H9 (cell line): ENCODE results near the gene FOXL1. TPM values are rescaled to one million over a fixed set of nuclear protein-coding genes. Genes with fewer than 3 reads are reported as not detected.

ENCODE experiments used
- DNase-seq: peaks from one replicate; pipeline ENCODE4 v3.0.0-alpha.2; 2017
- H2AFZ ChIP-seq: one replicate; pipeline ENCODE4 v1.6.1; 2013; ENCODE audit warnings: mild to moderate bottlenecking, low read length, control low read depth, moderate library complexity
- H2AK5ac ChIP-seq: 2 replicates; pipeline ENCODE4 v1.6.1; 2013; ENCODE audit warnings: low read length, control low read depth, mixed read lengths; ENCODE audit not compliant: insufficient read length
- H2BK120ac ChIP-seq: one replicate; pipeline ENCODE4 v1.6.1; 2013; ENCODE audit warnings: low read depth, mild to moderate bottlenecking, low read length, control low read depth, inconsistent platforms; ENCODE audit not compliant: poor library complexity, severe bottlenecking
- H2BK12ac ChIP-seq: 2 replicates; pipeline ENCODE4 v1.6.1; 2013; ENCODE audit warnings: low read length, control low read depth, mixed read lengths, low read depth; ENCODE audit not compliant: insufficient read length
- H2BK15ac ChIP-seq: 2 replicates; pipeline ENCODE4 v1.6.1; 2013; ENCODE audit warnings: low read depth, low read length, control low read depth
- H2BK20ac ChIP-seq: one replicate; pipeline ENCODE4 v1.6.1; 2013; ENCODE audit warnings: low read depth, mild to moderate bottlenecking, low read length, control low read depth, inconsistent platforms; ENCODE audit not compliant: poor library complexity, severe bottlenecking
- H2BK5ac ChIP-seq: 2 replicates; pipeline ENCODE4 v1.6.1; 2013; ENCODE audit warnings: low read length, control low read depth, mixed read lengths; ENCODE audit not compliant: insufficient read length
- H3K14ac ChIP-seq: 2 replicates; pipeline ENCODE4 v1.6.1; 2013; ENCODE audit warnings: low read length, control low read depth; ENCODE audit not compliant: insufficient read depth
- H3K18ac ChIP-seq: 2 replicates; pipeline ENCODE4 v1.6.1; 2013; ENCODE audit warnings: low read depth, mild to moderate bottlenecking, mixed read lengths, low read length, control low read depth; ENCODE audit not compliant: insufficient read length
- H3K23ac ChIP-seq: 2 replicates; pipeline ENCODE4 v1.6.1; 2013; ENCODE audit warnings: low read length, control low read depth, mixed read lengths, low read depth; ENCODE audit not compliant: insufficient read length
- H3K23me2 ChIP-seq: 2 replicates; pipeline ENCODE4 v1.6.1; 2013; ENCODE audit warnings: low read depth, mild to moderate bottlenecking, mixed read lengths, low read length, control low read depth; ENCODE audit not compliant: insufficient read length, poor library complexity, severe bottlenecking
- H3K27ac ChIP-seq: 2 replicates; pipeline ENCODE4 v1.5.1; 2013; ENCODE audit warnings: low read length, control low read depth, mixed read lengths, low read depth; ENCODE audit not compliant: insufficient read length
- H3K27me3 ChIP-seq: 2 replicates; pipeline ENCODE4 v1.6.1; 2013; ENCODE audit warnings: low read length, control low read depth, inconsistent platforms; ENCODE audit not compliant: insufficient read depth
- H3K4ac ChIP-seq: 2 replicates; pipeline ENCODE4 v1.6.1; 2013; ENCODE audit warnings: low read depth, mild to moderate bottlenecking, control low read depth, inconsistent platforms, low read length, moderate library complexity
- H3K4me1 ChIP-seq: 2 replicates; pipeline ENCODE4 v1.6.1; 2013; ENCODE audit warnings: low read length, control low read depth, inconsistent platforms; ENCODE audit not compliant: insufficient read depth
- H3K4me2 ChIP-seq: 2 replicates; pipeline ENCODE4 v1.6.1; 2013; ENCODE audit warnings: low read length, control low read depth, mixed read lengths; ENCODE audit not compliant: insufficient read length, insufficient read depth
- H3K56ac ChIP-seq: 2 replicates; pipeline ENCODE4 v1.6.1; 2013; ENCODE audit warnings: low read depth, mild to moderate bottlenecking, mixed read lengths, low read length, control low read depth; ENCODE audit not compliant: insufficient read length
- H3K79me1 ChIP-seq: 2 replicates; pipeline ENCODE4 v1.6.1; 2013; ENCODE audit warnings: low read depth, mild to moderate bottlenecking, moderate library complexity, low read length, control low read depth, inconsistent platforms; ENCODE audit not compliant: insufficient read depth, poor library complexity, severe bottlenecking
- H3K79me2 ChIP-seq: 2 replicates; pipeline ENCODE4 v1.6.1; 2013; ENCODE audit warnings: low read length, control low read depth, inconsistent platforms; ENCODE audit not compliant: insufficient read depth
- H3K9ac ChIP-seq: 2 replicates; pipeline ENCODE4 v1.6.1; 2013; ENCODE audit warnings: low read length, control low read depth, mixed read lengths; ENCODE audit not compliant: insufficient read length; ENCODE audit errors: extremely low read depth
- H3K9me3 ChIP-seq: one replicate; pipeline ENCODE4 v1.6.1; 2013; ENCODE audit warnings: low read depth, low read length, inconsistent platforms; ENCODE audit not compliant: control insufficient read depth
- H3T11ph ChIP-seq: one replicate; pipeline ENCODE4 v1.6.1; 2013; ENCODE audit warnings: mild to moderate bottlenecking, low read length, control low read depth, inconsistent platforms
- H4K20me1 ChIP-seq: one replicate; pipeline ENCODE4 v1.6.1; 2013; ENCODE audit not compliant: control insufficient read depth, insufficient read length, insufficient read depth
- H4K5ac ChIP-seq: 2 replicates; pipeline ENCODE4 v1.6.1; 2013; ENCODE audit warnings: low read depth, mild to moderate bottlenecking, mixed read lengths, low read length, control low read depth; ENCODE audit not compliant: insufficient read length
- H4K8ac ChIP-seq: replicated peaks from 2 replicates; pipeline ENCODE4 v1.6.1; 2013; ENCODE audit warnings: low read length, control low read depth, mixed read lengths, low read depth; ENCODE audit not compliant: insufficient read length
- H4K91ac ChIP-seq: 2 replicates; pipeline ENCODE4 v1.6.1; 2013; ENCODE audit warnings: low read depth, mild to moderate bottlenecking, moderate library complexity, mixed read lengths, low read length, control low read depth; ENCODE audit not compliant: insufficient read length
- H3K27ac Mint-ChIP-seq, 3 experiments: 2 replicates in 2 of 3; 3 replicates in 1 of 3; pipeline ENCODE4 v1.8.0; 2020 to 2021; ENCODE audit warnings: mixed read lengths in 3 of 3, mild to moderate bottlenecking in 1 of 3, moderate library complexity in 1 of 3
- H3K27me3 Mint-ChIP-seq: 2 replicates; pipeline ENCODE4 v1.8.0; 2021; ENCODE audit warnings: low read depth, mild to moderate bottlenecking, moderate library complexity, mixed read lengths
- H3K36me3 Mint-ChIP-seq, 3 experiments: 2 replicates in 2 of 3; 3 replicates in 1 of 3; pipeline ENCODE4 v1.8.0; 2020 to 2021; ENCODE audit warnings: low read depth in 3 of 3, mixed read lengths in 3 of 3; ENCODE audit not compliant: insufficient read depth in 1 of 3
- H3K4me1 Mint-ChIP-seq, 2 experiments: 2 replicates each; pipeline ENCODE4 v1.8.0; 2020; ENCODE audit warnings: mixed read lengths in 2 of 2
- H3K4me3 Mint-ChIP-seq, 2 experiments: 2 replicates in 1 of 2; 3 replicates in 1 of 2; pipeline ENCODE4 v1.8.0; 2020 to 2021; ENCODE audit warnings: mild to moderate bottlenecking in 2 of 2, mixed read lengths in 2 of 2, moderate library complexity in 1 of 2
- H3K9me3 Mint-ChIP-seq, 2 experiments: 2 replicates in 1 of 2; 3 replicates in 1 of 2; pipeline ENCODE4 v1.8.0; 2020; ENCODE audit warnings: mild to moderate bottlenecking in 2 of 2, mixed read lengths in 2 of 2, moderate library complexity in 1 of 2
- WGBS: extraction: QIAGEN DNeasy Blood & Tissue Kit; methylation state at CpG from one replicate; pipeline ENCODE4 v1.1.7; 2013; ENCODE audit warnings: missing lambda C conversion rate, low lambda C conversion rate, mixed read lengths; ENCODE audit not compliant: insufficient read length; ENCODE audit errors: extremely low coverage; 5-methylcytosine and 5-hydroxymethylcytosine counted together
- total RNA-seq: library from RNA; stranded (reverse); gene quantifications from 2 replicates; pipeline ENCODE4 v1.2.1, GENCODE V29; 2021
- TF ChIP-seq, protein P1 (sequence below): fragments of 200-600 bp; sonication (generic); conservative IDR thresholded peaks from 3 replicates; pipeline ENCODE4 v1.8.0; 2021; ENCODE audit warnings: antibody characterized with exemption, mild to moderate bottlenecking

The FOXL1 gene
- total RNA-seq, 1 experiment from 2014 or later = 0.09 TPM

DNA sequence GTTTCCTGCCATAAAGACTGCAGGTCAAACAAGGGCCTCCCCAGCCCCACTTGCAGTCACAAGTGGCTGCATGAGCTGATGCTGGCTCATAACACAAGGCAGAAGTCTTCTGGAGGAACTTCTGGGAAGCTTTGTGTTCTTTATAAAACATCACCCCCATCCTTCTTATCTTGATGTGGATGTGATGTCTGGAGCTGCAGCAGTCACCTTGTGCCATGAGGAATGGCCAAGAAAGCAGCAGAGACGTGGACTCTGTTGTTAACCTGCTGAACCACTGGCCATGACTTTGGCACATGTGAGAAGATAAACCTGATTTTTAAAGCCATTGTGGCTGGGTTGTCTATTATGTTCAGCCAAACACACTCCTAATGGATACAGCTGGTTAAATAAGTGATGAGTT, 41.8 kb downstream of the FOXL1 start:
- Histone ChIP-seq H3K56ac (no peak overlapping the region), H3K79me1 (no peaks in the 10 kb centered on the region), H3T11ph (no peak overlapping the region), H2AFZ (no peak overlapping the region), H2BK120ac (no peak overlapping the region), H2BK12ac (no peak overlapping the region), H3K27ac (no peak overlapping the region), H4K5ac (no peak overlapping the region), H3K9me3 (no peaks in the 10 kb centered on the region), H3K79me2 (no peaks in the 10 kb centered on the region), H3K23me2 (no peaks in the 10 kb centered on the region), H3K18ac (no peak overlapping the region), H2BK20ac (no peak overlapping the region), H3K14ac (no peak overlapping the region; the same call in 1 of the 2 replicates), H3K9ac (no peak overlapping the region), H2AK5ac (no peak overlapping the region), H4K8ac (no peak overlapping the region), H3K23ac (no peak overlapping the region), H4K20me1 (no peaks in the 10 kb centered on the region), H3K4me1 (no peaks in the 10 kb centered on the region), H2BK15ac (no peak overlapping the region), H4K91ac (no peak overlapping the region), H3K27me3 (no peaks in the 10 kb centered on the region), H2BK5ac (no peak overlapping the region), H3K4me2 (no peak overlapping the region), H3K4ac (no peak overlapping the region)
- WGBS = no CpG with 5 or more reads among the region's 1 CpG
- H3K36me3 Mint-ChIP-seq = no peaks in the 10 kb centered on the region
- H3K27ac Mint-ChIP-seq = no peak overlapping the region
- H3K27me3 Mint-ChIP-seq = peaks cover 5% of the 10 kb centered on the region
- DNase-seq = no peak
- TF ChIP-seq, protein P1, sequence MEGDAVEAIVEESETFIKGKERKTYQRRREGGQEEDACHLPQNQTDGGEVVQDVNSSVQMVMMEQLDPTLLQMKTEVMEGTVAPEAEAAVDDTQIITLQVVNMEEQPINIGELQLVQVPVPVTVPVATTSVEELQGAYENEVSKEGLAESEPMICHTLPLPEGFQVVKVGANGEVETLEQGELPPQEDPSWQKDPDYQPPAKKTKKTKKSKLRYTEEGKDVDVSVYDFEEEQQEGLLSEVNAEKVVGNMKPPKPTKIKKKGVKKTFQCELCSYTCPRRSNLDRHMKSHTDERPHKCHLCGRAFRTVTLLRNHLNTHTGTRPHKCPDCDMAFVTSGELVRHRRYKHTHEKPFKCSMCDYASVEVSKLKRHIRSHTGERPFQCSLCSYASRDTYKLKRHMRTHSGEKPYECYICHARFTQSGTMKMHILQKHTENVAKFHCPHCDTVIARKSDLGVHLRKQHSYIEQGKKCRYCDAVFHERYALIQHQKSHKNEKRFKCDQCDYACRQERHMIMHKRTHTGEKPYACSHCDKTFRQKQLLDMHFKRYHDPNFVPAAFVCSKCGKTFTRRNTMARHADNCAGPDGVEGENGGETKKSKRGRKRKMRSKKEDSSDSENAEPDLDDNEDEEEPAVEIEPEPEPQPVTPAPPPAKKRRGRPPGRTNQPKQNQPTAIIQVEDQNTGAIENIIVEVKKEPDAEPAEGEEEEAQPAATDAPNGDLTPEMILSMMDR = no peak
- H3K4me3 Mint-ChIP-seq = no peak overlapping the region
- H3K9me3 Mint-ChIP-seq = no peaks in the 10 kb centered on the region
- H3K4me1 Mint-ChIP-seq = peaks cover 4 to 16% of the 10 kb centered on the region in 2 experiments
